ENCODE results near the gene CDC42EP1.
"Not testable (repeated sequence)": the region's sequence is repeated elsewhere in the genome, so short reads cannot be mapped to it uniquely, and the experiment has no call there.

The CDC42EP1 gene, protein sequence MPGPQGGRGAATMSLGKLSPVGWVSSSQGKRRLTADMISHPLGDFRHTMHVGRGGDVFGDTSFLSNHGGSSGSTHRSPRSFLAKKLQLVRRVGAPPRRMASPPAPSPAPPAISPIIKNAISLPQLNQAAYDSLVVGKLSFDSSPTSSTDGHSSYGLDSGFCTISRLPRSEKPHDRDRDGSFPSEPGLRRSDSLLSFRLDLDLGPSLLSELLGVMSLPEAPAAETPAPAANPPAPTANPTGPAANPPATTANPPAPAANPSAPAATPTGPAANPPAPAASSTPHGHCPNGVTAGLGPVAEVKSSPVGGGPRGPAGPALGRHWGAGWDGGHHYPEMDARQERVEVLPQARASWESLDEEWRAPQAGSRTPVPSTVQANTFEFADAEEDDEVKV

GRCh38 chr22:37559901-37560607, at the start of gene CDC42EP1:
Gene CDC42EP1, plus strand, starts transcription at chr22:37560480. Its CDS starts 5,870 bp downstream, at chr22:37566350.
- DNase-seq = no peak

DNA sequence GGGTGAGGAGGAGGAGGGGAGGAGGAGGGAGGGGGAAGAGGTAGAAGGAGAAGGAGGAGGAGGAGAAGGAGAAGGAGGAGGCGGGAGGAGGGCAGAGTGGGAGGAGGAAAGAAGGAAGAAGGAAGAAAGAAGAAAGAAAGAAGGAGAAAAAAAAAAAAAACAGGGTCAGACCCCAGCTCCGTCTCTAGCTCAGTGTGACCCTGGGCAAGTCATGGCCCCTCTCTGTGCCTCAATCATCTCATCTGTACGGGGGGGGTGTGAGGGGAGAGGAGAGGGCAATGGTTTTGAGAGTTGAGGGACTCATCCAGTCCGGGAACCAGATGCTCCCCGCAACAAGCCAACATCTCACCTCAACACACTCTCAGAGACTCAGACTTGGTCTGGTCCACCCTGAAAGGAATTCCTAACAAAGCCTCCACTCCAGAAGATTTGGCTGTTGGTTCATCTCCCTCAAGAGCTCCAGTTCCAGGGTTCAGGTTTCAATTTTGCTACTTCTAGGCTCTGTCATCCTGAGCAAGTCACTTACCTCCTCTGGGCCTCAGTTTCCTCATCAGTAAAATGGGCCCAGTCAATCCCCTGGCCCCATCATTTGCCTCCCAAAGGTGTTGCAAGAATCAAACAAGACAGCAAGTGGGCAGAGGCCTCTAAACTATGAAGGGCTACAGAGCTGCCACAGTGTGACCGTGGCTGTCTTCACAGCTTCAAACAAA, 48.7 kb upstream of the CDC42EP1 start:
- no peak for DNase-seq

DNA sequence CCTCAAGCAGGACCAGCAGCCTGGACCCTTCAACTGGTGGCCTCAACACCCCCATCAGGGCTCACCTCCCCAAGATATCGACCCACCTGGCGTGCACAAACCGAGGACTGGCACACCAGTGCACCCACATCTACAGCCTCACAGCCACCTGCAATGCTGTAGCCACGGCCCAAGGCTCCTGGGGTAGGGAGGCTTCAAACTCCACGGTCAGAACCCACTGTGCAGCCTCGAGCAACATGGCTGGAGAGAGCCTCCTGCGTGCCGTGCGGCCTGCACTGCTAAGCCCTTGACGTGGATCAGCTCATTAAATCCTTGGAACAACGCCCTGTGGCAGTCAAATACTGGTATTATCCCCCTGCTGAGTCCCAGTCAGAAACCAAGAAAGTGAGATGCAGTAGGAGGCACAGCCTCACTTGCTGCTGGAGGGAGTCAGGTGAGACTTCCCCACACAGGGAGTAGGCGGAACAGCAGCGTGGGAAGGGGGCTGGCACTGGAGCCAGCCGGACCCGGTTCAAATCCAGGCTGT, 45.7 kb upstream of the CDC42EP1 start:
- DNase-seq = no peak

DNA sequence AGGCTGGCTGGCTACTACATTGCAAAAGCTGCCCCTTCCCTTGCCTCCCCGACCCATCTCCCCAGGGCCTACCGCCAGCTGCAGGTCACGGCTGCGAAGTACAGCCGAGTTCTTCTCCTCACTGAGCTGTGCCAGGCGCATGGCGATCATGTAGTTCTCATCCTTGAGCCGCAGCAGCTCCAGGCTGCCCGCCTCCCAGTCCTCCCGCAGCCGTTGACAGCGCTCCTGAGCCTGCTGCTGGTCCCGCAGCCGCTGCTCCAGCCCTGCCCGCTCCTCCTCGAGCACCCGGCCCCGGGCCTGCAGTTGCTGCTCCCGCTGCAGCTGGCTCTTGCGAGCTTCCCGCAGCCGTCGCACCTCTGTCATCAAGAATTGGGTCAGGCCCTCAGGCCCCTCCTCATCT, 44.4 kb upstream of the CDC42EP1 start:
- DNase-seq = no peak

DNA sequence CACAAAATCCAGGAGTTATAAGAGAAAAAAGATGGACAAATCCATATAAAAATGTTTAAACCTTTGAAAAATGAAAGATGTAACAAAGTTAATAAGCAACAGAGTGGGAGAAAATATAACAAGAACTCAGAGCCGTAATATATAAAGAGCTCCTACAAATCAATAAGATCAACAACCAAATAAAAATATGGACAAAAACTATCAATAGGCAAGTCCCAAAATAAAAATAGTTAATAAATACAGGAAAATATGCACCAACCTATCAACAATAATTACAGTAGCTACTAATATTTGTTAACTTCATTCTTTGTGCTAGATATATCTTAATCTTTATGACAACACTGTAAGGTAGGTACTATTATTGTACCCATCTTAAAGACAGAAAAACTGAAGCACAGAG, 43.8 kb upstream of the CDC42EP1 start:
- DNase-seq = no peak

DNA sequence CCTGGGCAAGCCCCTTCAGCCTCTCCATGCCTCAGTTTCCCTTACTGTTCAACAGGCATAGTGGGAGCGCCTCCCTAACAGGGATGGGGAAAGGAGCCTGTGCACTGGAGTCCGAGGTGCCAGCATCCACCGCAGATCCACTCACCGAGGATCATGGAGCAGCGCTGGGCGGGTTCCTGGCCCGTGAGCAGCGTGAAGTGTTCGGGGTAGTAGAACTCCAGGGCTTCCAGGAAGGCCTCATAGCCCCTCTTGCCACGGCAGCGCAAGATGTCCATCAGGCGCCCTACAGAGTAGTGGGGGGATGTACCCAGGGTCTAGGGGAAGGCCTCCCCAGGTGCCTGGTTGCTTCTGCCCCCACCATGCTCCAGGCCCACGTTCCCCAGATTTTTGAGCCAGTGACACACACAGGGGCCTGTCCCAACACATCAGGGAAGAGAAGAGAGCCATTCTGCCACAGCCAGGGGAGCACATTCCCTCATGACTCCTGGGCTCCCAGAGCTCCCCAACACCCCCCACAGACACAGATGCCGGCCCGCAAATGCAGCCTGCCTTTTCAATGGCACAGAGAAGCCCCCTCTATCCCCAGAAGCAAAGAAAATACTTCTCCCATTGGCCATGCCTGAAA, 42.3 kb upstream of the CDC42EP1 start:
- DNase-seq = no peak

GRCh38 chr22:37518509-37519267, 41.6 kb upstream of the CDC42EP1 start:
- DNase-seq = no peak

- DNase-seq = no peak
Measured at GRCh38 chr22:37519268-37520195, 40.7 kb upstream of the CDC42EP1 start, which contains the start of gene CARD10. Gene CARD10, minus strand, starts transcription at chr22:37519415. Its CDS starts 215 bp downstream, at chr22:37519200.

DNA sequence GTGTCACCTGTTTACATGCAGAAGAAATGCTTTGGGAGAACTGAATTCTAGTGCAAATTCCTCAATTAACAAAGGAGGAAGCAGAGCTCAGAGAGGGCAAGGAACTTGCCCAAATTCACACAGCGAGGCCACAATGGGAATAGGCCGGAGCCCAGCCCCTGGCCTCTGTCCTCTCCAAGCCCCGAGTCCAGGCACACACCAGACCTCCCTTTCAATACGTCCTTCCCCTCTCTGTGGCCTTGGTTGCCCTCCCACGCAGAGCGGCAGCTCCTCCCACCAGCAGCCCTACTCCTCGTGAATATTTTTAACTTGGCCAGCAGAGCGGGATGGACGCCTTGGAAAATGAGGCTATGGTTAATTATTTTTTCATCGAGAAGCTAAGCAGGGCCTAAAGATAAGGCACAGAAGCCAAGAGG, 39.5 kb upstream of the CDC42EP1 start:
- DNase-seq = no peak

GRCh38 chr22:37521236-37521739, 39.0 kb upstream of the CDC42EP1 start:
- DNase-seq = no peak

- no peak for DNase-seq
Measured at GRCh38 chr22:37522482-37522881, 37.8 kb upstream of the CDC42EP1 start.

- no peak for DNase-seq
Measured at GRCh38 chr22:37525073-37525745, 35.1 kb upstream of the CDC42EP1 start.

DNA sequence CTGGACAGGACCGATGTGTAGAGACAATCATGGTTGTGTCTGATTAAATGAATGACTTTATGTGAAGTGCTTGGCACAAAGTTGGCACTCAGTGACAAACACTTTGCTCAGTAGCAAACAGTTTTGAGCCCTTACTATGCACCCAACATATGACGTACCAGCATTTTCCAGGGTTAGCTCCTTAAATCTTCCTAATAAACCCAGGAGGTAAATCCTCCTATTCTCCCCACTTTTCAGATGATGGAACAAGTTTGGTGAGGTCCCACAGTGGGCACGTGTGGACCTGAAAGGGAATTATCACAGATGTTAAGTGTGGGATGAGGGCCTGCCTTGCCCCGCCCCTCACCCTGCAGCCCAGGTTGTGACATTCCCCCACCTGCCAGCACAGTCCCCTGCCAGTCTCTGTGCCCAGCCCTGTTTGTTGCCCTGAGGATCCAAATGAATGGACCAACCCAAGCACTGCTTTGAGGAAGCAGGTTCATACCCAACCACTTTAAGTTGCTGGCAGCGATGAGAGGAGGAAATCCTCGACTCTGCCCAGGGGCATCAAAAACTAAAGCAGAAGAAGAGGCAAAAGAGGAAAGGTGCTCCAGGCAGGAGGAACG, 34.4 kb upstream of the CDC42EP1 start:
- no peak for DNase-seq

GRCh38 chr22:37526376-37526775, 33.9 kb upstream of the CDC42EP1 start:
- no peak for DNase-seq

DNA sequence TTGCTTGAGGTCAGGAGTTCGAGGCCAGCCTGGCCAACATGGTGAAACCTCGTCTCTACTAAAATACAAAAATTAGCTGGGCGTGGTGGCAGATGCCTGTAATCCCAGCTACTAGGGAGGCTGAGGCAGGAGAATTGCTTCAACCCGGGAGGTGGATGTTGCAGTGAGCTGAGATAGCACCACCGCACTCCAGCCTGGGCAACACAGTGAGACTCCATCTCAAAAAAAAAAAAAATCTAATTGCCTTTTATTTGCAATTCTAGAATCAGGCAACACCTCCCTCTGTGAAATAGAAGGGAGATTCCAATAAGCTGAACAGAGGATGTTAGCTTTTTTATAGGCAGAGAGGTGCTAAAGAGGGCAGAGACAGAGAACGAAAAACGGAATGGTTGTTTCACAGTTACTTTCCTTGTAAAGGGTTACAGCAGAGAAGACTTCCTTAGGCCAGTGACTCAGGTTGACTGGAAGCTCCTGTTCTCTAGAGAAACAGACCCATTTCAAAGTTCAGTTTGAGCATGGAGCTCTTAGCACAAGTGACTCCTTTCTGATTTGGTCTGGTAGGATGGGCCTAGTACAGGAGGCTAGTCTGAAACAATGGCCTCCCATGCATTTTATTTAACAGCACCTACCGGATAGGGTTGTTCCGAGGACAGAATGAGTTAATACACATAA, 33.1 kb upstream of the CDC42EP1 start:
- DNase-seq = not testable (repeated sequence)

DNA sequence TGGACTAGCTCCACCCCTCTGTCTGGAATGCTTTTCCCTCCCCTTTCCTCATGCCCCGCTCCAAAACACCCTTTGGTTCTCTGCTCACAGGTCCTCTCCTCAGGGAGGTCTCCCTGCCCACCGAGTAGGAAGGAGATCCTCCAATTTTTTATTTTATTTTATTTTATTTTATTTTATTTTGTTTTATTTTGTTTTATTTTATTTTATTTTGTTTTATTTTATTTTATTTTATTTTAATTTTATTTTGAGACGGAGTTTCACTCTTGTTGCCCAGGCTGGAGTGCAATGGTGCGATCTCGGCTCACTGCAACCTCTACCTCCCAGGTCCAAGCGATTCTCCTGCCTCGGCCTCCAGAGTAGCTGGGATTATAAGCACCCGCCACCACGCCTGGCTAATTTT, 32.3 kb upstream of the CDC42EP1 start:
- not testable (repeated sequence) for DNase-seq

GRCh38 chr22:37529652-37530345, 30.5 kb upstream of the CDC42EP1 start:
- no peak for DNase-seq

- no peak for DNase-seq
Measured at GRCh38 chr22:37533995-37534394, 26.3 kb upstream of the CDC42EP1 start.

Measured in CD4-positive, alpha-beta T cell treated with Interleukin-15 for 1 hour (primary cell).